H1 (cell line): ENCODE results near the gene INPP4A. TPM values are rescaled to one million over a fixed set of nuclear protein-coding genes. Genes with fewer than 3 reads are reported as not detected.
A peak's percentile ranks its signal among the peaks of the same experiment; 100 is the strongest.

Source experiments
- CTCF ChIA-PET: fragments of 300-600 bp; sonication (Branson Sonifier 250); formaldehyde crosslinking; loops from one replicate; lab custom pipeline; 2021; ENCODE audit not compliant: partially characterized antibody; lab: Charles Lee
- POLR2A ChIA-PET: fragments of 300-600 bp; sonication (Branson Sonifier 250); formaldehyde crosslinking; loops from one replicate; lab custom pipeline; 2021; ENCODE audit warnings: inconsistent platforms; ENCODE audit not compliant: partially characterized antibody; lab: Charles Lee
- DNase-seq, 2 experiments: peaks; one replicate each; pipeline versions ENCODE4 v3.0.0 to v3.0.0-alpha.2; 2010 to 2022; ENCODE audit warnings: low spot score in 2 of 2, low read depth in 1 of 2, mixed read lengths in 1 of 2
- FAIRE-seq: peaks from 2 replicates; lab custom pipeline; 2011; peaks lifted over from hg19 to GRCh38; lab: Jason Lieb, UNC
- H2AFZ ChIP-seq: 2 replicates; pipeline ENCODE4 v1.8.1; 2012; ENCODE audit warnings: low read length, inconsistent platforms
- H2AK5ac ChIP-seq: 2 replicates; pipeline ENCODE4 v1.6.1; 2013; ENCODE audit warnings: low read depth, low read length
- H2BK120ac ChIP-seq: replicated peaks from 2 replicates; pipeline ENCODE3; 2013; ENCODE audit warnings: low read depth, low read length, inconsistent platforms
- H2BK12ac ChIP-seq: 2 replicates; pipeline ENCODE4 v1.6.1; 2013; ENCODE audit warnings: low read depth, low read length
- H2BK15ac ChIP-seq: 2 replicates; pipeline ENCODE4 v1.6.1; 2013; ENCODE audit warnings: low read length
- H2BK20ac ChIP-seq: 2 replicates; pipeline ENCODE4 v1.6.1; 2013; ENCODE audit warnings: low read length
- H2BK5ac ChIP-seq: 2 replicates; pipeline ENCODE4 v1.6.1; 2013; ENCODE audit warnings: low read depth, low read length
- H3K14ac ChIP-seq: 2 replicates; pipeline ENCODE4 v1.6.1; 2013; ENCODE audit warnings: inconsistent platforms; ENCODE audit not compliant: insufficient read length
- H3K18ac ChIP-seq: 2 replicates; pipeline ENCODE4 v1.6.1; 2013; ENCODE audit warnings: low read length; ENCODE audit errors: extremely low read depth
- H3K23ac ChIP-seq: 2 replicates; pipeline ENCODE4 v1.6.1; 2013; ENCODE audit warnings: inconsistent platforms; ENCODE audit not compliant: insufficient read length
- H3K23me2 ChIP-seq: 2 replicates; pipeline ENCODE4 v1.6.1; 2013; ENCODE audit warnings: low read depth, low read length
- H3K27ac ChIP-seq: 2 replicates; pipeline ENCODE4 v1.6.1; 2011; ENCODE audit warnings: low read depth, low read length, inconsistent platforms
- H3K27me3 ChIP-seq, 4 experiments: replicated peaks in 1 of 4; 1 replicate in 1 of 4; 2 replicates in 3 of 4; pipeline versions ENCODE4 v1.6.1 to v1.8.1; 2011 to 2013; ENCODE audit warnings: low read length in 3 of 4, mild to moderate bottlenecking in 3 of 4, inconsistent platforms in 2 of 4, mixed read lengths in 2 of 4, moderate library complexity in 1 of 4; ENCODE audit not compliant: control insufficient read depth in 3 of 4, insufficient read depth in 3 of 4; ENCODE audit errors: extremely low read depth in 1 of 4
- H3K36me3 ChIP-seq, 4 experiments: 2 replicates each; pipeline versions ENCODE4 v1.6.1 to v1.8.1; 2011 to 2013; ENCODE audit warnings: mild to moderate bottlenecking in 4 of 4, low read length in 3 of 4, moderate library complexity in 2 of 4, control low read depth in 1 of 4, inconsistent platforms in 1 of 4; ENCODE audit not compliant: insufficient read depth in 4 of 4, control insufficient read depth in 2 of 4
- H3K4ac ChIP-seq: replicated peaks from 2 replicates; pipeline ENCODE3; 2013; ENCODE audit warnings: low read length, low read depth, mixed read lengths, inconsistent platforms; ENCODE audit not compliant: insufficient read length
- H3K4me1 ChIP-seq, 4 experiments: replicated peaks in 1 of 4; 1 replicate in 1 of 4; 2 replicates in 3 of 4; pipeline versions ENCODE4 v1.6.1 to v1.8.1; 2011 to 2013; ENCODE audit warnings: low read length in 3 of 4, inconsistent platforms in 2 of 4, mixed read lengths in 1 of 4; ENCODE audit not compliant: insufficient read depth in 4 of 4, control insufficient read depth in 3 of 4
- H3K4me2 ChIP-seq, 2 experiments: 2 replicates each; pipeline versions ENCODE4 v1.6.1 to v1.8.1; 2011 to 2013; ENCODE audit warnings: low read depth in 2 of 2, low read length in 2 of 2, control low read depth in 1 of 2, inconsistent platforms in 1 of 2, mild to moderate bottlenecking in 1 of 2; ENCODE audit not compliant: insufficient read depth in 1 of 2
- H3K4me3 ChIP-seq, 4 experiments: fragments of 200-600, 300-600 bp in 1 of 4; sonication (generic), shearing (Covaris generic), sonication (Bioruptor Twin) in 1 of 4; 2 replicates each; pipeline versions ENCODE4 v1.5.1 to v1.8.1; 2011 to 2016; ENCODE audit warnings: low read length in 4 of 4, low read depth in 3 of 4, control low read depth in 2 of 4, inconsistent platforms in 2 of 4, mild to moderate bottlenecking in 2 of 4, mixed read lengths in 1 of 4, moderate library complexity in 1 of 4; ENCODE audit not compliant: insufficient read depth in 2 of 4; ENCODE audit errors: extremely low read depth in 1 of 4
- H3K56ac ChIP-seq: replicated peaks from 2 replicates; pipeline ENCODE3; 2013; ENCODE audit warnings: low read depth, mild to moderate bottlenecking, mixed read lengths, low read length, inconsistent platforms; ENCODE audit not compliant: insufficient read length
- H3K79me1 ChIP-seq: 2 replicates; pipeline ENCODE4 v1.6.1; 2013; ENCODE audit warnings: low read depth, low read length, control low read depth
- H3K79me2 ChIP-seq, 2 experiments: 2 replicates each; pipeline versions ENCODE4 v1.6.1 to v1.8.1; 2012 to 2013; ENCODE audit warnings: low read length in 2 of 2, mild to moderate bottlenecking in 2 of 2, inconsistent platforms in 1 of 2; ENCODE audit not compliant: insufficient read depth in 2 of 2, control insufficient read depth in 1 of 2
- H3K9ac ChIP-seq, 4 experiments: replicated peaks in 1 of 4; 1 replicate in 1 of 4; 2 replicates in 3 of 4; pipeline versions ENCODE4 v1.6.1 to v1.8.1; 2011 to 2013; ENCODE audit warnings: low read depth in 3 of 4, low read length in 3 of 4, control low read depth in 2 of 4, mild to moderate bottlenecking in 2 of 4, moderate library complexity in 2 of 4, inconsistent platforms in 1 of 4; ENCODE audit errors: extremely low read depth in 1 of 4
- H3K9me3 ChIP-seq, 2 experiments: 2 replicates each; pipeline versions ENCODE4 v1.6.1 to v1.8.1; 2012 to 2013; ENCODE audit warnings: mild to moderate bottlenecking in 2 of 2, moderate library complexity in 2 of 2, control low read depth in 1 of 2, inconsistent platforms in 1 of 2, low read depth in 1 of 2, low read length in 1 of 2, mixed read lengths in 1 of 2; ENCODE audit not compliant: insufficient read depth in 2 of 2
- H4K20me1 ChIP-seq, 2 experiments: replicated peaks in 1 of 2; 2 replicates each; pipeline versions ENCODE3 to v1.8.1; 2011 to 2013; ENCODE audit warnings: inconsistent platforms in 2 of 2, low read length in 2 of 2, mild to moderate bottlenecking in 1 of 2; ENCODE audit not compliant: insufficient read depth in 2 of 2, control insufficient read depth in 1 of 2
- H4K5ac ChIP-seq: 2 replicates; pipeline ENCODE4 v1.6.1; 2013; ENCODE audit warnings: low read length, low read depth, mixed read lengths, inconsistent platforms; ENCODE audit not compliant: insufficient read length
- H4K8ac ChIP-seq: 2 replicates; pipeline ENCODE4 v1.8.0; 2013; ENCODE audit warnings: mild to moderate bottlenecking, moderate library complexity, low read length, inconsistent platforms; ENCODE audit not compliant: insufficient read depth; ENCODE audit errors: extremely low read depth
- H4K91ac ChIP-seq: replicated peaks from 2 replicates; pipeline ENCODE3; 2013; ENCODE audit warnings: low read length, mixed read lengths, inconsistent platforms; ENCODE audit not compliant: insufficient read length
- ASH2L ChIP-seq: fragments of 200-600, 300-600 bp; sonication (generic); IDR thresholded peaks from one replicate; pipeline ENCODE4 v1.7.1; 2017; ENCODE audit warnings: low read length
- ATF2 ChIP-seq: IDR thresholded peaks from 2 replicates; pipeline ENCODE4 v1.6.1; 2012; ENCODE audit warnings: low read length, inconsistent platforms
- CREB1 ChIP-seq: IDR thresholded peaks from 2 replicates; pipeline ENCODE4 v1.6.1; 2012; ENCODE audit warnings: inconsistent platforms
- RNF2 ChIP-seq: fragments of 200-900, 300-1000 bp; sonication (generic); IDR thresholded peaks from 2 replicates; pipeline ENCODE4 v1.7.1; 2016; ENCODE audit warnings: borderline replicate concordance, low read depth, mild to moderate bottlenecking, antibody characterized with exemption, low read length; ENCODE audit not compliant: poor library complexity, severe bottlenecking; ENCODE audit errors: missing control alignments
- SIX5 ChIP-seq: IDR thresholded peaks from 2 replicates; pipeline ENCODE4 v1.6.1; 2011; ENCODE audit warnings: mild to moderate bottlenecking, low read depth, low read length
- SP2 ChIP-seq: IDR thresholded peaks from 2 replicates; pipeline ENCODE4 v1.6.1; 2012; ENCODE audit warnings: mild to moderate bottlenecking, low read length, inconsistent platforms
- WGBS, 2 experiments: shearing (Covaris generic) in 1 of 2; methylation state at CpG; one replicate each; pipeline versions ENCODE4 v1.1.6 to v1.1.7; 2013 to 2015; ENCODE audit warnings: low lambda C conversion rate in 2 of 2, mixed read lengths in 2 of 2, inconsistent platforms in 1 of 2, low coverage in 1 of 2, missing lambda C conversion rate in 1 of 2; ENCODE audit not compliant: insufficient replicate concordance in 2 of 2, insufficient coverage in 1 of 2, insufficient read length in 1 of 2; ENCODE audit errors: extremely low coverage in 1 of 2, missing lambda C conversion rate in 1 of 2; 5-methylcytosine and 5-hydroxymethylcytosine counted together
- polyA plus RNA-seq, 7 experiments: library from polyadenylated mRNA; depleted of rRNA in 3 of 7; stranded (reverse) in 5 of 7; unstranded in 2 of 7; fragments of >200 nt in 5 of 7; fragments of 200-250 nt in 2 of 7; gene quantifications; 1 replicate in 5 of 7; 2 replicates in 1 of 7; 4 replicates in 1 of 7; pipeline versions ENCODE4 v1.2.1 to v1.2.3, GENCODE V29; 2011 to 2013; ENCODE audit warnings: missing spikeins in 2 of 7, mixed read lengths in 2 of 7
- total RNA-seq: library from RNA; stranded (reverse); fragmentation: NEBNext Ultra II Directional; extraction: Animal tissue kit (Norgen Biotek cat#: 25700); gene quantifications from 2 replicates; pipeline ENCODE4 v1.2.1, GENCODE V29; 2021

INPP4A gene
- total and polyA plus RNA-seq, 2 of the 8 experiments (the other 6 are each of a cell fraction or from before 2014, with no cell fraction given), result 25.6 to 34.3 TPM

DNA sequence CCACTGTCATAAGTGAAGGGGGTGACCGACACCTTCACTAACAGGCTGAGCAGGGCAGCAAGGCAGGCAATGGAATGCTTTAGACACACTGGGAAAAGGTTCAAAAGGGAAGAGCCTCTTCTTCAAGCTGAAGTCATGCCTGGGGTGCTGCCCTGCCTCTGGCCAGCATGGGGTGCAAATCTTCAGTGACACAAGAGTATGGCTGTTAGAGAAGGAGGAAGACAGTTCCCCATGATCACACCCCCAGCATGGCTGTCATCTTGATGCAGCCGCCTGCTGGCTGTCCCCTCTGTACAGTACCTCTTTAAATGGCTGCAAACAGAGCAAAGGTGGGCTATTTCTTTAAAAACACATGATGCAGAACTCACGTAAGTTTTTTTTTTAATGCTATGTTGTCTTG is 71.9 kb downstream of the INPP4A start:
- 87% methylated on average over 3 of the region's 3 CpGs; no CpG with 5 or more reads in 1 of the 2 experiments for WGBS, 2 experiments
- no peak for FAIRE-seq
- no peaks in the 10 kb centered on the region for H3K23me2 ChIP-seq
- no peak for TF ChIP-seq ASH2L
- no peak for TF ChIP-seq CREB1
- no peak for TF ChIP-seq SIX5
- no peak for TF ChIP-seq ATF2
- no peak for TF ChIP-seq RNF2
- no peak for TF ChIP-seq SP2

More for the DNA sequence above, 71.9 kb downstream of the INPP4A start:
- H3K27ac ChIP-seq, result no peak overlapping the region
- H3K18ac ChIP-seq, result no peak overlapping the region
- no peak overlapping the region for H2BK15ac ChIP-seq
- ChIA-PET CTCF (interaction anchor here (0.6 to 3.1 kb wide), 7 partner anchors 9 to 274 kb away, joined by 3 to 20 read pairs (median 5); no protein-coding TSS in a partner anchor), POLR2A (interaction anchor here (1.2 kb wide), 1 partner anchor 75 kb away, joined by 3 read pairs; no protein-coding TSS in a partner anchor)
- H2AFZ ChIP-seq, result no peak overlapping the region
- H3K56ac ChIP-seq, result no peak overlapping the region
- H2AK5ac ChIP-seq, result no peak overlapping the region
- H3K36me3 ChIP-seq, result peaks cover 0 to 3% (median 0%) of the 10 kb centered on the region in 4 experiments; a peak in 4 of 8 replicates
- peaks cover 0 to 38% of the 10 kb centered on the region in 2 experiments; a peak in 2 of 4 replicates for H3K79me2 ChIP-seq
- H2BK20ac ChIP-seq, result no peak overlapping the region
- no peaks in the 10 kb centered on the region for H3K27me3 ChIP-seq
- H2BK12ac ChIP-seq, result no peak overlapping the region
- H4K20me1 ChIP-seq, result peaks cover 4% of the 10 kb centered on the region in 2 experiments
- no peak overlapping the region for H3K4me2 ChIP-seq
- no peaks in the 10 kb centered on the region for H3K9me3 ChIP-seq
- no peak for DNase-seq
- no peak overlapping the region for H2BK5ac ChIP-seq
- no peak overlapping the region for H4K91ac ChIP-seq
- H3K23ac ChIP-seq, result no peak overlapping the region
- H3K4me3 ChIP-seq, result no peak overlapping the region
- peaks cover 9% of the 10 kb centered on the region for H3K79me1 ChIP-seq
- peak overlapping the region; percentile 7; the same call in 1 of the 2 replicates for H4K8ac ChIP-seq
- peaks cover 0 to 3% (median 0%) of the 10 kb centered on the region in 4 experiments; a peak in 3 of 7 replicates for H3K4me1 ChIP-seq
- no peak overlapping the region for H3K9ac ChIP-seq
- H4K5ac ChIP-seq, result no peak overlapping the region
- no peak overlapping the region for H3K14ac ChIP-seq
- H3K4ac ChIP-seq, result no peak overlapping the region
- no peak overlapping the region for H2BK120ac ChIP-seq
